COLO668 (cell line): ENCODE data around the gene RBFOX2.
"Not testable (repeated sequence)": the region's sequence is repeated elsewhere in the genome, so short reads cannot be mapped to it uniquely, and the experiment has no call there.

Experiments
- DNase-seq: peaks from one replicate; lab custom pipeline; 2025; ENCODE audit not compliant: unreplicated experiment; lab: John Stamatoyannopoulos, UW

The RBFOX2 gene

DNA sequence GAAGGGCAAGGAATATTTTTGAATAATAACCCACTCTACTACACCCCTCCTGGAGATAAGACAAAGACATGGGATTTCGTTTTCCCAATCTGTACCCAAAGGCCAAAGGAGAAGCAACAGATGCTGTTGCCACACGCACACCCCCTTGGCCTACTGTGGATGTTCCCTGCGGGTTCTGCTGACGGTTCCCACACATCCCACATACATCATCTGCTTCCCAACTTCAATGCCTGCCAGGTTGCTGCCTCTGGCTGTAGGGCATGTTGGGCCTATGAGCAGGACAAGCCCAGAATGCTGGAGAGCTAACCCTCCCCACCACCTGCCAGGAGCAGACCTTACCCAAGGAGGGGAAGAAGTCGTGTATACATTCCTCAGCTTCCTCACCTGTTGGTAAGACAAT is 13.6 kb upstream of the RBFOX2 start:
- DNase-seq: no peak

DNA sequence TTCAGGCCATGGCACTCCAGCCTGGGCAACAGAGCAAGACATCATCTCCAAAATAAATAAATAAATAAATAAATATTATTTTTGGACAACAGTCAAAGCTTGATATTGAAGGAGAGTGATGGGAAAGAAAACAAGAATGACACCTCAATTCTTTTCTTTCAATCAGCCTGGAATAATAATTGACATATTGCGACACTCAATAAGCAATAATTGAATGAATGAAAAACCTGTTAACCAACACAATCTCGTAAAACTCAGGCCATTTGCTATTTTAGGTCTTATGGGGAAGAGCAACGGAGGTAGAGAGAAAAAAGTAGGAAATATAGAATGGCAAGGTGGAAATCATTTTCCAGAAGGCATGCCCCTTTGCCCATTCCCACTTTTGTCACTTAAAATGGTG is 10.5 kb upstream of the RBFOX2 start:
- DNase-seq: no peak

DNA sequence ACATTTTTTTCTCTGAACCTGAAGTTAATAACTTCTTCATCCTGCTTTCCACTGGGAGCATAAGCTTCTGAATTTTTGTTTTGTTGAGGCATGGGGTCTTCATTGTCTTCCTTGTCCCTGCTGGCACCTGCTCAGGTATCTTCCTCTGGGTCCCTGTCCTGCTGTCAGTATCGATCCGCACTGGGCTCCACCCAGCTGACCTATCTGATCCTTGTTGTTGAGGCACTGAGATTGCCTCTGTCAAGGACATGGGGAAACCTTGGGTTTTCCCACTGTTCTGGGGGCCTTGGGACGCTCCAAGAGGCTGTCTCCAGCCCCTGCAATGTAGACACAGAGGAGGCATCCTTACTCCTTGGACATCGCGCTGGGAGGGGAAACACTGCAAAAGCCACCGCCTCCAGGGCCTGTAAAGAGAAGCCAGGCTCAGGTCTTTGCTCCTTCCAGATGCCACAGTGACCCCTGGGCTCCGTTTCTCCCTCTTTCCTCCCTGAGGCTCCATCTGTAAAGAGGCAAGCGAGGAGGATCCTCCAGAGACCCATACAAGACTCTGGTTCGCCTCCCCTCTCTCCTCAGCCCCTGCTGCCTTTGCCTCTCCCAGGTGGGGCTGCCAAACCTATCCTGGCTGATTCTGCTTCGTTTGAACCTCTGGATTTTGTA is 8.6 kb upstream of the RBFOX2 start:
- DNase-seq: no peak

DNA sequence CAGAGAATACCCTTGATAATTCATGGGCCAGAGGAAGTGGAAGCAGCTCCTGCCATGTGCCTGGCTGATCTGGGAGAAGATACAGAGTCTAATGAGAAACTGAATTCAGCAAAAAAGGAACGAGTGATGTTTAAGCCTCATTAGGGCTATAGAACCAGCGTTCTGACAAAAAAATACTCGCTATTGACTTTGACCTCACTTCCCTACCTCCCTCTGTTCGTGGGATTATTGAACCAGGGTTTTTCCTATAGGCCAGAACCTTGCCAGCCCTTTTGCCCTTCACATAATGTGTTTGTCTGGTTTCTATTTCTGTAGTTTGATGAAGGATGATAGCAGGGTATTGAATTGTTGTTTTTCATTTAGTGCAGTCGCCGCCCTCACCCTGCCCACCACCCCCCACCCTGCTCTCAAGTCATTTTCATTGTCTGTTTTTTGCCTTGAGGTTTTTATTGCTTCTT is 7.6 kb upstream of the RBFOX2 start:
- no peak for DNase-seq

DNA sequence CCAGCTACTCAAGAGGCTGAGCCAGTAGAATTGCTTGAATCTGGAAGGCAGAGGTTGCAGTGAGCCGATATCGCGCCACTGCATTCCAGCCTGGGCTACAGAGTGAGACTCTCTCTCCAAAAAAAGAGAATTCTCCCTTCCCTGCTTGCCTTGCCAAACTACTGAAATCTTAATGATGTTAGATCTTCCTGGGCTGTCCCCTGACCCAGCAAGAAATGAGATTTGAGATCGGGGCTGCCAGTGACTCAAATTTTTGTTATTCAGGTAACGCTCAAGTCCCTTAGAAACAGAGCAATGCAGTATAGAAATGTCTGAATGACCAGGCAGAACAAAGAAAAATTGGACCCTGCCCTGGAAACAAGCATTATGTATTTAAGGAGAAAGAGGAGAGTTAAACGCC is 4.0 kb upstream of the RBFOX2 start:
- DNase-seq: no peak

DNA sequence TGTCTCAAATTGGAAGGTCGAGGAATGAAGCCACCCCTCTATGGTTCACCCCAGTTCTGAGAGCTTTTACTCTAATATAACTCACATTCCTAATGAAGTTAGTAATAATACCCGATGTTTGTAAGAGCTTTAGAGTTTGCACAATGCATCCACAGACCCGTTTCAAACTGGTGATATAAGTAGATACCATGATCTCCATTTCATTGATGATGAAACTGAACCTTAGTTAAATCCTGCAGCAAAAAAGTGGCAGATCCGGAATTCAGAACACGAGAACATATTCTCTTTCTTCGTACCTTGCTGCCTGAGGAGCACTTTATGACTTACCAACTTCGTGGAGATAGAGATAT is 757 bp upstream of the RBFOX2 start:
- DNase-seq: no peak

DNA sequence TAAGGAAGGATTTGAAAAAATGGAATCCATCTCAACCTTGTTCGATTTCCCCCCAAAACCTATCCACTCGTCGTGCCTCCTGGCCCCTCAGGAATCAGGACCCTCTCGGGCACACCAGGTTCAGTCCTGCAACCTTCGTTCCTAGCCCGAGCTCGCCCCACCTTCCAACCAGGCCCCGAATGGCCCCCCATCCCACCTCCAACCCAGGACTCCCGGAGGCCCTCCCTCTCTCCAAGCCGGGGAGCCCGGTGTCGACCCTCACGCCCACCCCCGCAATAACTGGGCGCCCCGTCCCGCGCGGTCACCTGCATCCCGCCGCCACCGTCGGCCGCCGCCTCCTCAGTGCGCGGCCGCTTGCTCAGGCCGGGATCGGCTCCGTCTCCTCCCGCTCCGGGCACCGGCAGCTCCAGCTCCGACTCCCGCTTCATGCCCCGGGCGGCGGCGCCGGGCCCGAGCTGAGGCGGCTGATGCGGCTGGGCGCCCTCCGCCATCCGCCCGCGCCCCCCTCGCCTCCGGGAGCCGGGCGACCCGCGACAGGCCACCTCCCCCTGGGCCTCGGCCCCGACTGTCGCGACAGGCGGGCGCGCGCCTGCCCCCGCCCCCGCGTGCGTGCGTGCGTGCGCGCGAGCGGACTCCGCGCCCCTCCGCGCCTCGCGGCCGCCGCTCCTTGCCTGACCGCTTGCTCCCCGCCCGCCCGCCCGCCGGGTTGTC is 534 bp downstream of the RBFOX2 start:
- DNase-seq: peak; percentile 85

DNA sequence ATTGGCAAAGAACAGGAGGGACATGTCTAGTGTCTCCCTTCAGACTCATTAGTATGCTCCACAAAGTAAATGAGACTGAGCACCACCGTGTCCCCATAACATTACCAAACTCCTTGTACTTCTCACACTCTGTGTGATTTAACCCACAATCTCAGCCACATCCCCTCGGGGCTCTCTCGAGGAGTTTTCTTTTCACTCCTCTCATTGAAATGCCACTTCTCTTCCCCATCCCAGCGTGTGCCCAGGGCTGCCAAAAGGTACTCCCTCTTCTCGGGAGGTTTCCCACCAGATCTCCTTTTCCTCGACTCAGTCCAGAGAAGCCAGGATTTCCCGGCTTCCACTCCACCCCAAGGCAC is 1.1 kb downstream of the RBFOX2 start:
- DNase-seq: peak; percentile 32

DNA sequence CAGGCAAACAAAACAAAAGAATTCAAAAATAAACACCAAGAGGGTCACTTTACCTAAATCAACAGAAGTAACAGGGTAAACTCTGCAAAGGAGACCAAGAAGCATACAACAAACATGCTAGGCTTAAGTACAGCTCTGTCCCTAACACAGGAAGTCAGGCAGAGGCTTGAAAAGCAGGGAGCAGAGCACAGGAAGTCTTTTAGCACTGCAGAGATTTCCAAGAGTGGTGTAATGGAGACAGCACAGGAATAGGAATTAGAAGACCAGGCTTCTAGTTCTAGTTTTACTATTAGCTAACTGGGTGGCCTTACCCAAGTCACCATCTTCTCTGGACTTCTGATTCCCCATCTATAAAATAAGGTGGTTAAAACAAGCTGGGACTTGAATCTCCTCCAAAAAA is 1.9 kb downstream of the RBFOX2 start:
- DNase-seq: no peak

DNA sequence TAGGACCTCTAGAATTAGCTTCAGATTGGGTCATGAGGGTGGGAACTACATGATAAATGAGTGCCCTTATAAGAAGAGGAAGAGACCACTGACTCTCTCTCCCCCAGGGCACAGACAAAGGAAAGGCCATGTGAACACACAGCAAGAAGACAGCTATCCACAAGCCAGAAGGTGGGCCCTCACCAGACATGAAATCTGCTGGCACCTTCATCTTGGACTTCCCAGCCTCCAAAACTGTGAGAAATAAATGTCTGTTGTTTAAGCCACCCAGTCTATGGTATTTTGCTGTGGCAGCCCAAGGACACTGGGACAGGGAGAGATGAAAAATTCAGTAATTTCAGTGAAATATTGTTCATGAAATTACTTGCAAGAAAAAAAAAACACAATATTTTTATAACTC is 5.9 kb downstream of the RBFOX2 start:
- no peak for DNase-seq

DNA sequence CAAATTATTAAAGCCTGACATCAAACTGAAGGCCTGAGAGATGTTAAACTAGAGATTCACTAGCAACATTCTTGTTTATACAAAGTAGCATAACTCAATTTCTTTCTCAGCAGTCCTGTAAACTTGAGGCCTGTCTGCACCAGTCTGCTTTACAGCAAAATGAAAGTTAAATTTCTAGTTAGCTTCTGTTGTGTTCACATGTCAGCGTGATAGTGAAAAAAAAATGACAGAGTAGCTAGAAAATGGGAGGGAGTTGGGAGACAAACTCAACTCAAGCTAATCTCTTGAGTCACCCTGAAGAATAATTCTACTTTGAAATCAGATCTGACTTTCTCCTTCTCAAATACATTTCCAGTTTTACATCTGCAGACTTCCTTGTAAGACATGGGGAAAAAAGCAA is 6.5 kb downstream of the RBFOX2 start:
- DNase-seq: no peak

DNA sequence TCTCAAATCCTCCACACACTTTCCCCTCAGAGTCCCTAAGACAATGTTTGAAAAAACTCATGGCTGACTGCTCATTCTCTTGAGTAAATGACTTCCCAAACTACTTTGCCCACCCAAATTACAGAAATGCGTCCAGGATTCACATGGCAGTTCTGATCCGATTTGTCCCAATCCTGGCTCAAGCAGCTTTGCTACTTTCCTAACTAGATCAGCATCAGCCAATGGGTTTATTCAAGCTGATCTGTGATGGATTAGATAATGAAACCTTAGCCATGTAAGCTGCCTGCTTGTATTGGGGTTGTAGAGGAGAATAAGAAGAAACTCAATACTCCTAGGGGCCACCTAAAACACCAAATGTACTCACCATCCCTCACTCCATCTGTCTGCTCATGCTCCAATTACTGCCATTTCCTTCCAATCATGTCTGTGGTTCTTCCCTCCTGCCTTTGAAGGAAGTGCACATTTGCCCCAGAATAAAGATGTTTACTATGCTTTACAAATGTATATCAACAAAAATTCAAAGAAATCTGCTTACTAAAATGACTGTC is 6.9 kb downstream of the RBFOX2 start:
- DNase-seq: no peak

DNA sequence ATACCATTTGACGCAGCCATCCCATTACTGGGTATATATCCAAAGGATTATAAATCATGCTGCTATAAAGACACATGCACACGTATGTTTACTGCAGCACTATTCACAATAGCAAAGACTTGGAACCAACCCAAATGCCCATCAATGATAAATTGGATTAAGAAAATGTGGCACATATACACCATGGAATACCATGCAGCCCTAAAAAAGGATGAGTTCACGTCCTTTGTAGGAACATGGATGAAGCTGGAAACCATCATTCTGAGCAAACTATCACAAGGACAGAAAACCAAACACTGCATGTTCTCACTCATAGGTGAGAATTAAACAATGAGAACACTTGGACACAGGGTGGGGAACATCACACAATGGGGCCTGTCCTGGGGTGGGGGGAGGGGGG is 7.8 kb downstream of the RBFOX2 start:
- DNase-seq: not testable (repeated sequence)

DNA sequence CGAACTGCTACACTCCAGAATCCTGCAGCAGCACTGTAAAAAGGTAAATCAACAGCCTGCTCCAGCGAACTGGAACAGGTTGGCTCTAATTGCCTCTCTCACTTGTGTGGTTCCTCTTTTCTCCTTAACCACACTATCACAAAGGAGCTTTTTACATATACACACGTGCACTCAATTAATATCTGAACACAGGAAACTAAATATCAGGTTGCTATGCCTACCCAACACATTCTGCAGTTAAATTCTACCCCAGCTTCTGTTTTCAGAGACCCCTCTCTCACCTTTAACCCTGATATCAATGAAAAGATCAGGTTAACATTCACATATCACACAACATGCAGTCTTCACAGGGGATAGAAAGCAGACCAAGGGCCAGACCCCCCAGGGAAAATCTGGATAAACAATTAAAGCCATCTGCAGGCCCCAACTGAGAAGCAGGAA is 11.0 kb downstream of the RBFOX2 start:
- peak; percentile 46 for DNase-seq

DNA sequence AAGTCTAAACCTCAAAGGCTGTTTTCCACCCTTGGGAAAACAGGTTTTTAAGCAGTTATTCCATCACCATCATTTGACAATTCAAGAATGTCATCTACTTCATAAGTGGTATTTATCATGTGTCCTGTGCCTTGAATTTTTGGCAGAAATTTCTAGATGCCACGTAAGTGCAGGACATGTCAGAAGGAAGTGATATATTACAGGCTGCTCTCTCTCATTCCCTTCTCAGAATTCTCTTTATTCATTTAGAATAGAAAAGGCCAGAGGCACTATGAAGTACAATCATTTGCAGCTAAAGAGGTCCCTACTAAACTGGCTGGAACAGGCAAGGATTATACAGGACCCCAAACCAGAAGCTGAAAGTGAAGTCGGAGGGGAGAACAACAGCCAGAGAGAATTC is 11.9 kb downstream of the RBFOX2 start:
- no peak for DNase-seq

DNA sequence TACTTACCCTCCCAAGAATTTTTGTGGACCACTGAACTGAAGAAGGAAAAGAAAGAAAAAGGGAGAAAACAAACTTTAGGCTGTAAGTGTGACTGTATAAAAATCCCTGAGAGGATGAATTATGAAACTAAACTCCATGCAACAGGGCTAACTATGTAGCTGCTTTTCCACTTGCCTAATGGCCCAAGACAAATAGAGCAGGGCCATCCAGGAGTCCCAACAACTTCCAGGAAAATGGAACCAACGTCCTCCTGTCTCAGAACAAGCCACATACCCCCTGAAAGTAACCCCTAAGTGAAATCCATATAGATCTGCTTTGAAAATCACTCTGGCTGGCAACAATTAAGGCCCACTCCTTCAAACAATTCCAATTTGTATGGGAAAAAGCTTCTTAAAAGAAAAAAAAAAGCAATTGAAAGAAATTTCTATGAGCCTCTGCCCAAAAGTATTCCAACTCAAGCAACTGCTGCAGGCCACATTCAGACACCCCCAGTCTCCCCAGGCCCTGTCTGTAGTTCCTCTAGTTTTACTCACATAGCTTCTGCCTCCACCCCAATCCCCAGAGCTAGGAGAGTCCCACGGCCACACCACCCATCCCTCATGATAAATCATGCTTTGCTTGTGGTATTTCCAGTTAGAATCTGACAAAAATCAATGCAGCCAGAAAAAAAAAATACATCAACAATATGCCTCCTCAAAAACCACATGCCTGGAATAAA is 12.7 kb downstream of the RBFOX2 start:
- no peak for DNase-seq

DNA sequence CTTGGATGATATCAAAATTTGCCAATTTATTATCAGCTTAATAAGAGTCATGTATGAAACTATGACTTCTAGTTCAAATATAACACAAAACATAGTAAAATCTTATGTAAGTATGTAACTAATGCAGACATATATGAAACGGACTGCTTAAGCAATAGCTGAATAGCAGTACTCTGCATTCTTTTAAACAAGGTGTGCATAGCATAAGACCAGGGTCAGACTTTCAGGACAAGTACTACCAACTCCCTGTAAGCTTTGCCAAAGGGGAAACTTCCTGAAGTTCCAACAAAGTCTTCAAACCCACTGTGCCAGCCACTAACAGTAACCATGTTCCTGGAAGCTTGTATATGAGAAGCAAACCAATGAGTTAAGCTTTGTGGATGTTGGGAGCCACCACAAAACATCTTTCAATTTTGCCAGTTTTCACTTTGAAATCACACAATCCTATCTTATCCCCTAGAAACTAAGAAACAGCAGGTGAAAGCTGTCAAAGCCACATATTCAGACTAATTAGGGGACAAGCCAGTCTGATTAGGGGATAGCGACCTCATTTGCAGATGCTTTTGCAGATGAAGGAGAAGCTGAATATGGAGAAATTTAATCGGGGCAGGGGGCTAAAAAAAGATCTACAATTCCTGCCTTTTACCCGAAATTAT is 13.3 kb downstream of the RBFOX2 start:
- no peak for DNase-seq

DNA sequence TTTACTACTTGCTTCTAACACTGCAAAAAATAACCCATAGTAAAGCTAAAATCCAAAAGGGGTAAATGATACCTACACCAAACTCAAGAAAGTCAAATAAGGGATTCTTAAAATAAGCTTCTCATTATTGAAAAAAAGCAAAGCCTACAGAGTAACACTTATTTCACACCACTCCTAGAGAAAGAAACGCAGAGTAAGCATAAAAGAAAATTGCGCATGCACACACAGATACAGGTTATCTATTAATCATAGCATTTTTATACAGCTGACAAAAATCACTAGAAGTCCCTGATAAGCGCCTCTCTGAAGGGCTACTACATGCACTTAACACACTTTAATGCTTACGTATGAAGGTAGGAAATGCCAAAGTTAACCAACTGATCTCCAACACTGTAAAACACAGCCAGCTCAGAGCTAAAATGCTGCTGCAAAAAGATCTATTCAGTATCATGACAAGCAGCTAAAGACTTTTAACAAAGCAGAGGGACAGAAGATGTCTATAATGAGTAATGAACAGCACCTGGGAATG is 14.0 kb downstream of the RBFOX2 start:
- no peak for DNase-seq

DNA sequence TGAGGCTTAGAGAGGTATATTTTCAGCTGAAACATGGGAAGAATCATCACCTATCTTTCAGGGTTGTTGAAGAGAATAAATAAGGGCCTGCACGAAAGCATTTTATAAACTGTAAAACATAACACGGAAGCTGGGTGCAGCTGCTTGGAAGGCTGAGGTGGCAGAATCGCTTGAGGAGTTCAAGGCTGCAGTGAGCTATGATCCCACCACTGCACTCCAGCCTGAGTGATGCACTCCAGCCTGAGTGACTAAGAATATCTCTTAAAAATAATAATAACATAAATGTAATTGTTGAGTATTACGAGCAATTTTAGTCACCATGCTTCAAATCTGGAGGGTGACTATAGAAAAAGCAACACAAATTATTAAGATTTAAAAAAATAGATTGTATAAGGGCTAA is 16.3 kb downstream of the RBFOX2 start:
- DNase-seq: no peak

DNA sequence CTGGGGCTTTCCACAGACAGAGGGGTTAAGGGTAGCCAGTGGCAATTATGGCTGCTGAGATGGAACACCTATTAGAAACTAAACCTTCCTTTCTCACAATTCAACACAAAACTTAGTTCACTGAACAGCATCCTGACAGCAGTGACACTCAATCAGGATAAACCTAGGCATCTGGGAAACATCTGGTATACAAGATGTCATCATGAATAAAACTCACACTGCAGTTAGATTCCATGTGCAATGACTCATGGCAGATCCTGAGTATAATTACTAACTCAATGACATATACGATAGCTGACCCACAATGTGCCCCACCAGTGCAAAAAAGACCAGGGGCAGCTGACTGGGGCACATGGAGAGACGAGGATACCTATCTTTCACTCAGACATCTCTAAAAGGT is 17.7 kb downstream of the RBFOX2 start:
- no peak for DNase-seq

DNA sequence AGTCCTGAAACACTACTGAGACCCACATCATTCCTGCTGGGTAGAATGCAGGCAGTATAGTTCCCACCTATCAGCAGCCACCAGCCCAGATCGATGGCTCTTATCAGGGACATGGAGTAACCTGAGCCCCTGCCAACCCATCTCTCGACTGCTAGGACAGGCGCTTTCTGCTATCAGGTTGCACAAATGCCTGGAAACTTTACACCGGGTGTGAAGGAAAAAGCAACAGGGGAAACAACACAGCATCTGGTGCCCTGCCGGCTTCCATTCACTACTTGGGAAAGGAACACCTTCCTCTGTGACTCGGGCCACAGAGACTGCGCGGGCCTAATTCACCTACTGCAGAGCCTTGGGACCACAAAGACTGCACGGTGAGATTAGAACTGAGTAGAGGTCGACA is 18.5 kb downstream of the RBFOX2 start:
- DNase-seq: peak; percentile 88
